Activated CD4-positive, alpha-beta T cell treated with anti-CD3 and anti-CD28 coated beads, Interleukin-2, amount 10 ng/mL, durations not matched to agents 7 days and 5 days (primary cell): ENCODE data around the gene TMEM138. TPM values are rescaled to one million over a fixed set of nuclear protein-coding genes. Genes with fewer than 3 reads are reported as not detected.

Source experiments
- CTCF ChIA-PET: fragments of 350-600 bp; sonication (Branson Sonifier 250); formaldehyde crosslinking; loops from one replicate; lab custom pipeline; 2021; ENCODE audit warnings: antibody characterized with exemption; lab: Charles Lee
- POLR2A ChIA-PET: fragments of 350-600 bp; sonication (Branson Sonifier 250); formaldehyde crosslinking; loops from one replicate; lab custom pipeline; 2021; ENCODE audit warnings: antibody characterized with exemption; lab: Charles Lee
- DNase-seq: peaks from one replicate; pipeline ENCODE4 v3.0.0-alpha.2; 2020
- H3K27ac Mint-ChIP-seq: one replicate; pipeline ENCODE4 v1.8.0; 2021; ENCODE audit warnings: mild to moderate bottlenecking, moderate library complexity, mixed read lengths
- H3K27me3 Mint-ChIP-seq: one replicate; pipeline ENCODE4 v1.8.0; 2021; ENCODE audit warnings: mixed read lengths
- H3K36me3 Mint-ChIP-seq: one replicate; pipeline ENCODE4 v1.8.0; 2021; ENCODE audit warnings: low read depth, mixed read lengths
- H3K4me1 Mint-ChIP-seq: one replicate; pipeline ENCODE4 v1.8.0; 2021; ENCODE audit warnings: mixed read lengths
- H3K4me3 Mint-ChIP-seq: one replicate; pipeline ENCODE4 v1.8.0; 2021; ENCODE audit warnings: mild to moderate bottlenecking, moderate library complexity, mixed read lengths
- H3K9me3 Mint-ChIP-seq: one replicate; pipeline ENCODE4 v1.8.0; 2021; ENCODE audit warnings: mixed read lengths
- total RNA-seq, 2 experiments: library from RNA; stranded (reverse); gene quantifications; one replicate each; pipeline ENCODE4 v1.2.3, GENCODE V29; 2021

The TMEM138 gene
- total RNA-seq, 2 experiments from 2014 or later, result 52.0 to 60.4 TPM

- peak overlapping the region; percentile 99 for H3K27ac Mint-ChIP-seq
- peaks cover 18% of the 10 kb centered on the region for H3K36me3 Mint-ChIP-seq
- H3K4me1 Mint-ChIP-seq, result peaks cover 61% of the 10 kb centered on the region
- no peaks in the 10 kb centered on the region for H3K27me3 Mint-ChIP-seq
- POLR2A ChIA-PET, result no interaction called here
- peak overlapping the region; percentile 97 for H3K4me3 Mint-ChIP-seq
- no peaks in the 10 kb centered on the region for H3K9me3 Mint-ChIP-seq
- CTCF ChIA-PET, result interaction anchor here (0.6 to 4.6 kb wide), 14 partner anchors 11 to 101 kb away, joined by 3 to 88 read pairs (median 4); partner anchors contain the start of genes CYB561A3, TMEM138 and TMEM216
- DNase-seq, result no peak
Observed at GRCh38 chr11:61334434-61335354, 27.5 kb upstream of the TMEM138 start.

- CTCF ChIA-PET, result interaction anchor here (0.9 to 4.6 kb wide), 17 partner anchors 10 to 105 kb away, joined by 3 to 88 read pairs (median 9); partner anchors contain the start of genes CYB561A3, TMEM138 and TMEM216
- Mint-ChIP-seq H3K4me1 (peaks cover 56% of the 10 kb centered on the region), H3K27me3 (no peaks in the 10 kb centered on the region), H3K27ac (peak overlapping the region; percentile 36), H3K36me3 (peaks cover 12% of the 10 kb centered on the region), H3K4me3 (no peak overlapping the region), H3K9me3 (no peaks in the 10 kb centered on the region)
- POLR2A ChIA-PET, result interaction anchor here (1.0 kb wide), 1 partner anchor 13 kb away, joined by 5 read pairs; no protein-coding TSS in a partner anchor
- DNase-seq, result no peak
Observed at GRCh38 chr11:61335355-61335710, 26.8 kb upstream of the TMEM138 start.

- DNase-seq, result peak; percentile 85
- CTCF ChIA-PET, result interaction anchor here (0.6 to 4.6 kb wide), 35 partner anchors 9 to 434 kb away, joined by 3 to 88 read pairs (median 6); partner anchors contain the start of genes CPSF7, CYB561A3, SDHAF2 and TMEM138
- H3K27ac Mint-ChIP-seq, result peak overlapping the region; percentile 89
- peaks cover 7% of the 10 kb centered on the region for H3K36me3 Mint-ChIP-seq
- POLR2A ChIA-PET, result interaction anchor here (0.5 to 1.2 kb wide), 6 partner anchors 12 to 56 kb away, joined by 3 to 8 read pairs (median 4); partner anchors contain the start of genes CYB561A3, TMEM138 and TMEM216
- H3K4me1 Mint-ChIP-seq, result peaks cover 47% of the 10 kb centered on the region
- no peaks in the 10 kb centered on the region for H3K9me3 Mint-ChIP-seq
- no peaks in the 10 kb centered on the region for H3K27me3 Mint-ChIP-seq
- no peak overlapping the region for H3K4me3 Mint-ChIP-seq
Observed at GRCh38 chr11:61336171-61336935, 25.8 kb upstream of the TMEM138 start.

- no peaks in the 10 kb centered on the region for H3K9me3 Mint-ChIP-seq
- H3K4me1 Mint-ChIP-seq, result peaks cover 38% of the 10 kb centered on the region
- H3K27me3 Mint-ChIP-seq, result no peaks in the 10 kb centered on the region
- ChIA-PET POLR2A (no interaction called here), CTCF (interaction anchor here (1.3 to 4.2 kb wide), 5 partner anchors 11 to 56 kb away, joined by 3 to 53 read pairs (median 8); partner anchors contain the start of genes CYB561A3 and TMEM138)
- no peak overlapping the region for H3K4me3 Mint-ChIP-seq
- H3K36me3 Mint-ChIP-seq, result no peaks in the 10 kb centered on the region
- H3K27ac Mint-ChIP-seq, result no peak overlapping the region
- DNase-seq, result no peak
Observed at GRCh38 chr11:61337706-61338470, 24.3 kb upstream of the TMEM138 start.

GRCh38 chr11:61338783-61339489 lies 23.2 kb upstream of the TMEM138 start:
- no peak for DNase-seq
- CTCF ChIA-PET, result interaction anchor here (0.7 to 1.8 kb wide), 4 partner anchors 47 to 673 kb away, joined by 3 to 8 read pairs (median 3); no protein-coding TSS in a partner anchor
- Mint-ChIP-seq H3K4me1 (peaks cover 31% of the 10 kb centered on the region), H3K27ac (no peak overlapping the region), H3K4me3 (no peak overlapping the region), H3K27me3 (no peaks in the 10 kb centered on the region), H3K36me3 (no peaks in the 10 kb centered on the region), H3K9me3 (no peaks in the 10 kb centered on the region)
- POLR2A ChIA-PET, result no interaction called here

GRCh38 chr11:61339490-61339878 lies 22.7 kb upstream of the TMEM138 start:
- no peaks in the 10 kb centered on the region for H3K36me3 Mint-ChIP-seq
- no peak for DNase-seq
- H3K9me3 Mint-ChIP-seq, result no peaks in the 10 kb centered on the region
- CTCF ChIA-PET, result interaction anchor here (0.7 to 1.8 kb wide), 5 partner anchors 46 to 673 kb away, joined by 3 to 8 read pairs (median 3); no protein-coding TSS in a partner anchor
- POLR2A ChIA-PET, result no interaction called here
- H3K27ac Mint-ChIP-seq, result peak overlapping the region; percentile 47
- H3K27me3 Mint-ChIP-seq, result no peaks in the 10 kb centered on the region
- H3K4me1 Mint-ChIP-seq, result peaks cover 25% of the 10 kb centered on the region
- H3K4me3 Mint-ChIP-seq, result no peak overlapping the region

GRCh38 chr11:61340979-61341378 lies 21.2 kb upstream of the TMEM138 start:
- H3K27me3 Mint-ChIP-seq, result no peaks in the 10 kb centered on the region
- no peak for DNase-seq
- peaks cover 12% of the 10 kb centered on the region for H3K4me1 Mint-ChIP-seq
- CTCF ChIA-PET, result interaction anchor here (0.6 to 1.4 kb wide), 5 partner anchors 21 to 494 kb away, joined by 3 to 6 read pairs (median 4); partner anchors contain the start of gene CYB561A3
- no peaks in the 10 kb centered on the region for H3K36me3 Mint-ChIP-seq
- no peaks in the 10 kb centered on the region for H3K9me3 Mint-ChIP-seq
- POLR2A ChIA-PET, result no interaction called here
- H3K4me3 Mint-ChIP-seq, result no peak overlapping the region
- no peak overlapping the region for H3K27ac Mint-ChIP-seq

- CTCF ChIA-PET, result interaction anchor here (0.6 to 1.4 kb wide), 4 partner anchors 20 to 44 kb away, joined by 3 to 5 read pairs (median 4); partner anchors contain the start of gene CYB561A3
- peaks cover 6% of the 10 kb centered on the region for H3K4me1 Mint-ChIP-seq
- no peak overlapping the region for H3K27ac Mint-ChIP-seq
- no peaks in the 10 kb centered on the region for H3K27me3 Mint-ChIP-seq
- no peaks in the 10 kb centered on the region for H3K9me3 Mint-ChIP-seq
- no peaks in the 10 kb centered on the region for H3K36me3 Mint-ChIP-seq
- H3K4me3 Mint-ChIP-seq, result no peak overlapping the region
- POLR2A ChIA-PET, result no interaction called here
- DNase-seq, result no peak
Observed at GRCh38 chr11:61341706-61342105, 20.5 kb upstream of the TMEM138 start.

GRCh38 chr11:61342207-61342803 lies 19.9 kb upstream of the TMEM138 start:
- H3K9me3 Mint-ChIP-seq, result no peaks in the 10 kb centered on the region
- H3K36me3 Mint-ChIP-seq, result no peaks in the 10 kb centered on the region
- POLR2A ChIA-PET, result no interaction called here
- H3K27ac Mint-ChIP-seq, result no peak overlapping the region
- H3K4me3 Mint-ChIP-seq, result no peak overlapping the region
- H3K27me3 Mint-ChIP-seq, result no peaks in the 10 kb centered on the region
- no peak for DNase-seq
- peaks cover 2% of the 10 kb centered on the region for H3K4me1 Mint-ChIP-seq
- CTCF ChIA-PET, result interaction anchor here (1.2 to 1.4 kb wide), 3 partner anchors 19 to 43 kb away, joined by 3 to 5 read pairs (median 5); partner anchors contain the start of gene CYB561A3

GRCh38 chr11:61343792-61344745 lies 18.1 kb upstream of the TMEM138 start:
- CTCF ChIA-PET, result interaction anchor here (0.6 to 2.5 kb wide), 3 partner anchors 8 to 30 kb away, joined by 3 to 12 read pairs (median 3); no protein-coding TSS in a partner anchor

More at GRCh38 chr11:61343792-61344745, 18.1 kb upstream of the TMEM138 start:
- Mint-ChIP-seq H3K4me3 (no peak overlapping the region), H3K36me3 (no peaks in the 10 kb centered on the region), H3K9me3 (no peaks in the 10 kb centered on the region), H3K27me3 (no peaks in the 10 kb centered on the region), H3K4me1 (peaks cover 2% of the 10 kb centered on the region), H3K27ac (peak overlapping the region; percentile 55)
- POLR2A ChIA-PET, result no interaction called here
- DNase-seq, result no peak
